KOPT-K1 (cell line): Measurements from ENCODE around the gene AURKAIP1.

Experiments used
- H3K27ac ChIP-seq: fragments of 200-600 bp; sonication (generic); 2 replicates; pipeline ENCODE4 v1.5.1; 2016; ENCODE audit warnings: antibody characterized with exemption, mild to moderate bottlenecking, low read depth, low read length; ENCODE audit not compliant: poor library complexity, severe bottlenecking
- H3K36me3 ChIP-seq: fragments of 200-600 bp; sonication (generic); 2 replicates; pipeline ENCODE4 v1.5.1; 2017; ENCODE audit warnings: antibody characterized with exemption, mild to moderate bottlenecking, low read length, moderate library complexity; ENCODE audit not compliant: insufficient read depth
- H3K9me3 ChIP-seq: fragments of 200-600 bp; sonication (generic); 2 replicates; pipeline ENCODE4 v1.5.1; 2017; ENCODE audit warnings: antibody characterized with exemption, low read length, mild to moderate bottlenecking; ENCODE audit not compliant: insufficient read depth, poor library complexity, severe bottlenecking

AURKAIP1 gene

GRCh38 chr1:1352786-1353388, 22.1 kb downstream of the AURKAIP1 start:
- Histone ChIP-seq H3K9me3 (no peaks in the 10 kb centered on the region), H3K36me3 (no peaks in the 10 kb centered on the region), H3K27ac (no peak overlapping the region)

- H3K36me3 ChIP-seq, result no peaks in the 10 kb centered on the region
These were observed 23.2 kb downstream of the AURKAIP1 start for GRCh38 chr1:1351511-1352427.

DNA sequence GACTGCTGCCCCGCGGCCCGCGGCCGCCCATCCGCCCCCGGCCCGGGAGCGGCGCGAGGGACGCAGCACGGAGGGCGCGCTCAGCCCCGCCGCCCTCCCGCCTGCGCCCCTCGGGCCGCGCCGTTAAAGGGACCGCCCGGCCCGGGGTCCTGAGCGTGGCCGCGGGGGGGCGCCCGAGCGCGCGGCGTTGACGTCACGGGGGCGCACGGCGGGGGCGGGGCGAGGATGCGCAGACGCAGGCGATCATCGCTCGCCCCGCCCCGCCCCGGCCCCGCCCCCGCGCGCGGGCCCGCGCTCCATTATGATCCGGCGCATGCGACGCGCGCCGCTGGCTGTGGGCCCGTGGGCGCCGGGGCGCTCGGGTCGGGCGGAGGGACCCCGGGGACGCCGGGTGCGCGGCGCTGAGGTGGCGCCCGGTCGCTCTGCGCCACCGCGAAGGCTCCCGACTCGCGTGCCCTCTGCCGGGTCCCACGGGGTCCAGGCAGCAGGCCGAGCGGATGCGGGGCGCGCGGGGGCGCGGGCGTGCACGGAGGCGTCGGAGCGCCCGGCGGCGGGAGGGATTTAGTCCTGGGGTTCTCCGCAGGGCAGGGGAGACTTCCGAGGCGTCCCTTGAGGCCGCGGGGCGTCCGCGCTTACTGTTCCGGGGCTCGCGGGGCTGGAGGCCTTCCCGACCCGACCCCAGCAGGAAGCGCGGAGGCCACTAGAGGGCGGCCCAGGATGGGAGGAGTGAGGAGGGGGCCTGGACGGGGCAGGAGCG, 25.6 kb downstream of the AURKAIP1 start, which contains the start of gene DVL1:
DVL1 (minus strand) TSS at position 163 of the 757 bp plus-strand sequence. CDS start 353 bp downstream, outside the sequence.
- H3K27ac ChIP-seq, result peak within 1 kb of the TSS; percentile 83
- no peaks in the 10 kb centered on the region for H3K36me3 ChIP-seq

More at GRCh38 chr1:1351511-1352427, 23.2 kb downstream of the AURKAIP1 start:
- no peak overlapping the region for H3K27ac ChIP-seq
- H3K9me3 ChIP-seq, result no peaks in the 10 kb centered on the region

GRCh38 chr1:1348420-1349255, 26.4 kb downstream of the AURKAIP1 start:
- Histone ChIP-seq H3K9me3 (no peaks in the 10 kb centered on the region), H3K27ac (peak overlapping the region; percentile 53), H3K36me3 (no peaks in the 10 kb centered on the region)

More for the DNA sequence above, 25.6 kb downstream of the AURKAIP1 start, which contains the start of gene DVL1:
- H3K9me3 ChIP-seq, result no peaks in the 10 kb centered on the region

DNA sequence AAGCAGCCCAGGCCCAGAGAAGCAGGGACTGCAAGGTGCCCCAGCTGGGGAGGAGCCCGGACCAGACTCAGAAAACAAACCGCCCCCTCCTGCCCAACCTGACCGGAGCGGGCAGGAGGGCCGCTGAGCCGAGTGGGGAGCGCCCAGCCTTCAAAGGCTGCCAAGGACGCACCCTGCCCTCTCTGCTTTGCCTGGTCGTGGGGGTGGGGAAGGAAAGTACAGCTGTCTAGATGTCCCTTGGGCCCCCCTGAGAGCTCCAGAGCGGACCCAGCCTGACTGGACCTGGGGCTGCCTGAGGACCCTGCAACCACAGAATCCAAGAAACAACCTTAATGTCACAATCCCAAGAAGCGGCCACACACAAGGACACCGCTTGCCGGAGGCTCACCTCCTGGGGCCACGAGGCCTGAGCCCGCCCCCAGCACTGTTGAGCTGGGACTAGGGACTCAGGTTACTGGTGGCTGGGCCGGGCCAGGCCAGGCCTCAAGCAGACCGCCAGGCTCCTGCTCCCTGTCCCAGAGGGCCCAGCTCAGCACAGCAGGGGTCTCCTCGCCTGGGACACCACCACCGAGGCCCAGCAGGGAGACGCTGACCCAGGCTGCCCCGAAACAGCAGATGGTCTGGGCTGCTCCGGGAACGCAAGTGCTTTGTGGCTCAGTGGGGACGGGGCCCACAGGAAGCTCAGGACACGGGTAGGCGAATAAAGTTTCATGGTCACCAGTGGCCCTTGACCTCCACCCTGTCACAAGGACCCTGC, 27.2 kb downstream of the AURKAIP1 start:
- H3K36me3 ChIP-seq, result no peaks in the 10 kb centered on the region
- H3K27ac ChIP-seq, result peak overlapping the region; percentile 53
- H3K9me3 ChIP-seq, result no peaks in the 10 kb centered on the region

DNA sequence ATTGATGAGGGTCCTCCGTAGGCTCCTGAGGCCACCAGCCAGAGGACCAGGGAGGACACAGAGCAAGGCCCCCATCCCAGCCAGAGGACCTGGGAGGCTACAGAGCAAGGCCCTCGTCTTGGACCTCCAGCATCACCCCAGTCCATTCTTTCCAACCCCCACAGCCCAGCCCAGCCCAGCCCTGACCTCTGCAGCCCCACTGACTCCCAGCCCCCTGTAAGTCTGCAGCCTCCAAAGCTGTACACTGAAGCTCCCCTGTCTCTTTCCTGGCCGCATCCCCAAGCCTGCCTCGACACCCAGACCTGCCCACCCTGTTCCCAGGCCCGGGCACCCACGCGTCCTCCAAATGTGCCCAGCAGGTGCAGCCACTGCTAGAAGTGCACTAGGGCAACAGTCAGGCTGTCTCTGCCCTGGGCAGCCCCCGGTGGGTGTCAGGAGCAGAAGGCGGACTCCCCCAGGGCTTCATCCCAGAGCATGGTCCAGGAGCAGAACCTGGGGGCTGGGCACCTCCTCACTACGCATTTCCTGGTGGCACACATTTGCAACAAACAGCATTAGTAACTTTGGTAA, 27.9 kb downstream of the AURKAIP1 start:
- Histone ChIP-seq H3K9me3 (no peaks in the 10 kb centered on the region), H3K27ac (no peak overlapping the region), H3K36me3 (no peaks in the 10 kb centered on the region)

DNA sequence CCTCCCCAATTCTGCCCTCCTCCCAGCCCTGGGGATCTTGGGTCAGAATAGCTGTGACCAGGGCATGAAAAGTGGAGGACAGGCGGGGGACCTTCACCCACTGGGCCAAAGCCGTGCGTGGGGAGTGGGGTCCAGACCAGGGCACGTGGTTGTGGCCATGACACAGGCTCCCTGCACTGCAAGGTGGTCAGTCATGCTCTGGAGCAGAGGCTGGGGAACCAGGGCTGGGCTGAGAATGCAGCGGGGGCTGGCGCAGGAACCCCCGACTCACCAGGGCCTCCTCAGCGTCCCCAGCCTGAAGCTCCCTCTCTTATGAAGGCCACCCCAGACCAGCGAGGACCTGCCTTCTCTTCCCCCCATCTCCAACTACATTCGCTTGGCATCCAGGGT, 28.5 kb downstream of the AURKAIP1 start:
- Histone ChIP-seq H3K9me3 (no peaks in the 10 kb centered on the region), H3K36me3 (peaks cover 3% of the 10 kb centered on the region; the same call in 1 of the 2 replicates), H3K27ac (no peak overlapping the region)

GRCh38 chr1:1345860-1346500, 29.0 kb downstream of the AURKAIP1 start:
- Histone ChIP-seq H3K27ac (no peak overlapping the region), H3K9me3 (no peaks in the 10 kb centered on the region), H3K36me3 (peaks cover 8% of the 10 kb centered on the region; the same call in 1 of the 2 replicates)

DNA sequence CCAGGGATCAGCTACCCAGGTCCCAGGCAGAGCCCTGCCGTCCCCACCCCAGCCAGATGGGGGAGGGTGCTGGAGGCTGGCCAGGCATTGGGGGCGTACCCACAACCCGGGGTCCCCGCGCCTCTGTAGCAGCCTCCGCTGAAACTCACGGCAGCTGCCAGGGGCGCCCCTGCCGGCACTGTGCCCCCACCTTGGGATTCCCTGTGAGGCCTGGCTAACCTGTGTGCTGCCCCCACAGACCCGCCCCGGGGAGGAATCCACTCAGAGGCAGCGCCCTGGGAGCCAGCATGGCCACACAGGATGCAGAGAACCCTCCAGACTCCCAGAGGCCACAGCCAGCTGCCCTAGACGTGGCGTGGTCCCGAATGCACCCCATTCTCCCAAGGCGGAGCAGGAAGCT, 29.6 kb downstream of the AURKAIP1 start:
- Histone ChIP-seq H3K9me3 (no peaks in the 10 kb centered on the region), H3K27ac (no peak overlapping the region), H3K36me3 (peaks cover 11% of the 10 kb centered on the region; the same call in 1 of the 2 replicates)

- Histone ChIP-seq H3K9me3 (no peaks in the 10 kb centered on the region), H3K27ac (no peak overlapping the region), H3K36me3 (peaks cover 14% of the 10 kb centered on the region; the same call in 1 of the 2 replicates)
These were observed 30.2 kb downstream of the AURKAIP1 start for GRCh38 chr1:1344655-1345361.

DNA sequence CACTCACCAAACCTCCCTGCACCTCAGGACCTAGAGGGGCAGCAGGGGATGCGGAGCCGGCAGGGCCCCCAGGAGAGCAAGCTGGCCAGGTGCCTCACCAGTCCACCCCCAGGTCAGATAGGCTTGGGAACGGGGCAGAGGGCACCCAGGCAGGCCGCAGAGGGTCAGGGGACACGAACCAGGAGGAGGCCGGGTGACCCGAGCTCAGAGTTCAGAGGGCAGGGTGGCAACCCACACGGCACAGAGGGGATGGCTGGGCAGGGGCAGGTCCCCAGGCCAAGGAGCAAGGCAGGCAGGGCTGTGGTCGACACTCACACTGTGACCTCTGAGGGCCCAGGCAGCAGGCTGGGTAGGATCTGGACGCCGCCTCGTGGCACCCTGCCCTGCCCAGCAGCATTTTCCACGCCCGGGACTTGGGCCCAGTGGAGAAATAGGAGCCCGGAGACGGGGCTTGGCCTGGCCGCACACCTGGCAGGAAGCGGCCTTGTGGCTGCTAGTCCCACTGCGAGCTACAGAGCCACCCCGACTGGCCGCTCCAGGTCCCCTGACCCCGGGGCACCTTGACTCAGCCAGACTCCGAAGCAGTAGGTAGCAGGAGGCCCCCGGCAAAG, 31.1 kb downstream of the AURKAIP1 start:
- H3K36me3 ChIP-seq, result peaks cover 17% of the 10 kb centered on the region; the same call in 1 of the 2 replicates
- H3K9me3 ChIP-seq, result no peaks in the 10 kb centered on the region
- H3K27ac ChIP-seq, result no peak overlapping the region

DNA sequence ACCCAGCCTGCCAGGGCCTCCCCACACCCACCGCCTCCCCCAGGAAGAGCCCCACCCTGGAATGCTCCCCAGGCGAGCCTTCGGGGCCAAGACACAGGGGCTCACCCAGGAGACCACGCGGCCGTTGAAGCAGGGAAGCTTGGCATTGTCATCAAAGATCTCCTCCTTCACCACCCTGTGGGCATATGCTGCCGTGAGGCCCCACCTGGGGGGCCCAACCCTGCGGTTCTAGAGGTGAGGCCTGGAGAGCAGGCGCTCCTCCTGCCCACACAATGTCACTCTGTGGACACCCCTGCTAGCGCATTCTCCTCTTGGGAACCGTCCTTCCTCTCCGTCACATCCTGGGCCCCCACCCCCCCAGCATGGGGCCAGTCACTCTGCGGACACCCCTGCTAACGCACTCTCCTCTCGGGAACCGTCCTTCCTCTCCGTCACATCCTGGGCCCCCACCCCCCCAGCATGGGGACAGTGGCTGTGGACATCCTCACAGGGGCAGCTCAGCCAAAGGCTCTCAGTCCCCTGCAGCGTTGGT, 32.4 kb downstream of the AURKAIP1 start:
- no peaks in the 10 kb centered on the region for H3K9me3 ChIP-seq
- H3K36me3 ChIP-seq, result peaks cover 23% of the 10 kb centered on the region; the same call in 1 of the 2 replicates
- H3K27ac ChIP-seq, result no peak overlapping the region
